Measurements from ENCODE around the gene MTUS2.

Gene MTUS2

DNA sequence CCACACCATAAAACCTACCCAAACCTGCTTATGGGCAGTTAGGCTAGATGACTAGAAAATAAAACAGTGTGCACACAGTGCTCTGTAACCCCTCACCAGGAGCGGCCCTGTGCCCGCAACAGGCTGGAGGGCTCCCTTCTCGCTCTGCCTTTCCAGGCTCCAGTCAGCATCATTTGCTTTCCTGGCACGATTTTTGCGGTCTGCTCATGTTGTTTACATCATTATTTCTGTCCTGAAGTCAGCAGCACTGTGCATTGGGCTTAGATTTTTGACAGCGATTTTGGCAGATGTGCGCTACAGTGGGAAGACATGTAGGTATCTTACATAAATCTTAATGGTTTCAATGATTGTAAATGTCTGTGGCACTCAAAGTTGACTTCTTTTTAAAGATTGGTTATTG lies 344.0 kb downstream of the MTUS2 start:
- no peak for DNase-seq (ENCODE audit: extremely low read depth, low read depth)
- TF ChIP-seq, protein P1, sequence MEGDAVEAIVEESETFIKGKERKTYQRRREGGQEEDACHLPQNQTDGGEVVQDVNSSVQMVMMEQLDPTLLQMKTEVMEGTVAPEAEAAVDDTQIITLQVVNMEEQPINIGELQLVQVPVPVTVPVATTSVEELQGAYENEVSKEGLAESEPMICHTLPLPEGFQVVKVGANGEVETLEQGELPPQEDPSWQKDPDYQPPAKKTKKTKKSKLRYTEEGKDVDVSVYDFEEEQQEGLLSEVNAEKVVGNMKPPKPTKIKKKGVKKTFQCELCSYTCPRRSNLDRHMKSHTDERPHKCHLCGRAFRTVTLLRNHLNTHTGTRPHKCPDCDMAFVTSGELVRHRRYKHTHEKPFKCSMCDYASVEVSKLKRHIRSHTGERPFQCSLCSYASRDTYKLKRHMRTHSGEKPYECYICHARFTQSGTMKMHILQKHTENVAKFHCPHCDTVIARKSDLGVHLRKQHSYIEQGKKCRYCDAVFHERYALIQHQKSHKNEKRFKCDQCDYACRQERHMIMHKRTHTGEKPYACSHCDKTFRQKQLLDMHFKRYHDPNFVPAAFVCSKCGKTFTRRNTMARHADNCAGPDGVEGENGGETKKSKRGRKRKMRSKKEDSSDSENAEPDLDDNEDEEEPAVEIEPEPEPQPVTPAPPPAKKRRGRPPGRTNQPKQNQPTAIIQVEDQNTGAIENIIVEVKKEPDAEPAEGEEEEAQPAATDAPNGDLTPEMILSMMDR (IDR thresholded peaks at IDR 0.05; ENCODE audit: low read depth, low read length, missing control alignments) = no peak
- H3K4me3 ChIP-seq (replicated peaks; ENCODE audit: low read depth, low read length) = no peak overlapping the region

DNA sequence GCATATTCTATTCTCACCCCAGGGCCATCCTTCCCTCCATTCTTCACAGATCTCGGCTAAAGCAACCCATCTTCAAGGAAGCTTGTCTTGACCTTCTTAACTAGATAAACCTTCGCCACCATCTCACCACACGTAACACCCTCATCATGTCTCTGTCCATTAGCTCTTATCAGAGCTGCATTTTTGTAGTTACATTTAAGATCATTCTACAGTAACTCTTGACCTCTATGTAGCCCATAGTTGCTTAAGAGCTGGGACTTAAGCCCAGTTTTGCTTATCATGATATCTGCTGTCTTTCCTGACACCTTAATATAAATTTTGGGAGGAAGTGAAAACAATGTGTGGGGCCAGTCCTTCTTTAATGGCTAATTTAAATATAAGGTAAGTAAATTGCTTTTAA lies 345.1 kb downstream of the MTUS2 start:
- DNase-seq (ENCODE audit: extremely low read depth, low read depth) = no peak
- H3K4me3 ChIP-seq (replicated peaks; ENCODE audit: low read depth, low read length) = no peak overlapping the region
- TF ChIP-seq, protein P1 (IDR thresholded peaks at IDR 0.05; ENCODE audit: low read depth, low read length, missing control alignments) = no peak

- no peak for DNase-seq (ENCODE audit: extremely low read depth, low read depth)
Measured at GRCh38 chr13:29165840-29166239, 345.7 kb downstream of the MTUS2 start.

DNA sequence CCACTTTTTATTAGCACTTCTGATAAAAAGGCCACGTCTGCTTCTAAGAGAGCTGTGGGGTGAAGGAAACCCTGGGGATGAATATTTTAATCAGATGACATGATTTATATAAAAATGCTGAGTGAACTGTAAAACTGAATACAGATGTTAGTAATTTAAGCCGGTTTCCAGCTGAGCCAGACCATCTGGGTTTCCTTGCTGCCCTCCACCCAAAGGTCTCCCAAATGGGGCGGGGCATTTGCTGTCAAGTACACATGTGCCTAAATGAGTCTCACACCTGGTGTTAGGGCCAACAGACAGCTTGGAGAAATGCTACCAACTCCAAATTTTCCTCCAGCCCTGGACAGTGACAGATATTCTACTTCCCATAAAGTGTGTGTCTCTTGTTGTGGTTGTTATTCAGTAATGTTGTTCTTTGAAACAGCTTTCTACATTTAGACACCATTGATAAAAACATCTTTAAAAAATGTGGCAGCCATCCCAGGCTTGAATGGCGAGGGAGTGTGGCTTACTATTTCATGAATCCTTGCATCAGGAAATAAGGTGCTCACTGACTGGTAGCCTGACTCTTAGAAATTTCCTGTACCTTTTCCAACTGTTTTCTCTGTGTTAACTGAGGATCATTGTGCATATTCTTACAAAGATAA lies 350.4 kb downstream of the MTUS2 start:
- no peak overlapping the region for H3K4me3 ChIP-seq (replicated peaks; ENCODE audit: low read depth, low read length)
- DNase-seq (ENCODE audit: extremely low read depth, low read depth) = no peak
- TF ChIP-seq, protein P1 (IDR thresholded peaks at IDR 0.05; ENCODE audit: low read depth, low read length, missing control alignments) = no peak

More at GRCh38 chr13:29165840-29166239, 345.7 kb downstream of the MTUS2 start:
- TF ChIP-seq, protein P1 (IDR thresholded peaks at IDR 0.05; ENCODE audit: low read depth, low read length, missing control alignments) = no peak
- no peak overlapping the region for H3K4me3 ChIP-seq (replicated peaks; ENCODE audit: low read depth, low read length)

DNA sequence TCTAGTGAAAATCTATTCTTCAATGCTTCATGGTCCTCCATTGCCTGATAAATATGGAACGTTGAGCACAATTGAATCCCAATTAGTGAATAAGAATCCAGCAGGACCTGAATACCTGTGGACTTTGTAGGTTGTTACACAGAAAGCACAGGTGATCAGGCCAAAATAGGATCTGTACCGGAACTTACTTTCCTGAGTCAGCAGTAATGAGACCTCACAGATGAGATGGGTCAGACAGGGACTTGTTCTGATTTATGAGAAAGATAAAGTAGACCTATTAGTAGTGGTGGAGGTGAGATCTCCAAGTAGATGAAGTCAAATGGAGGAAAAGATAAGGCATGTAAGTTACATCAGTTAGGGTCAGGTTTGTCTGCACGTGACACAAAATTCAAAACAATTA lies 351.1 kb downstream of the MTUS2 start:
- TF ChIP-seq, protein P1 (IDR thresholded peaks at IDR 0.05; ENCODE audit: low read depth, low read length, missing control alignments) = no peak
- no peak for DNase-seq (ENCODE audit: extremely low read depth, low read depth)
- H3K4me3 ChIP-seq (replicated peaks; ENCODE audit: low read depth, low read length) = no peak overlapping the region

- TF ChIP-seq, protein P1 (IDR thresholded peaks at IDR 0.05; ENCODE audit: low read depth, low read length, missing control alignments) = no peak
- H3K4me3 ChIP-seq (replicated peaks; ENCODE audit: low read depth, low read length) = no peak overlapping the region
- no peak for DNase-seq (ENCODE audit: extremely low read depth, low read depth)
Measured at GRCh38 chr13:29174093-29174492, 354.0 kb downstream of the MTUS2 start.

All from HFF-Myc (cell line).